ENCODE data around the gene CCN5.
"Not testable (repeated sequence)": the region's sequence is repeated elsewhere in the genome, so short reads cannot be mapped to it uniquely, and the experiment has no call there.

CCN5 gene

DNA sequence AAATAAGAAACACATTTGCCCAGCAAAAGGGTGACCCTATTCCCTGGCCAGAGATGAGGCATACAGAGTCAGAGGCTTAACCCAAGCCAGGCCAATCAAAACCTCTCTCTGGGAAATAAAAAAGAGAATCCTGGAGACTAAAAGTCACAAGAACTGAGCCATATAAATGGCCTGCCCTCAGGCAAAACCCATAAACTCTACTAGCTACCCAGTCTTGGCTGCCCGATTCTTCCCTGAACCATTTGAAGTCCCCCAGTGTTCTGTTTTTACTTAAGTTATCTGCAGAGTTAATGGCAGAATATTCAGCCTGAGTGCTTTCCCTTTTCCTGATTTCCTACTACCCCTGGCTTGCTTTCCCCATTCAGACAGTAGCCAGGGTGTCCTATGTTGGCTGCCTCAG lies 44.4 kb downstream of the CCN5 start:
- ATAC-seq (ENCODE audit: low read depth) (no peak), DNase-seq (ENCODE audit: low spot score in 2 of 2) (no peak)
- Mint-ChIP-seq H3K4me1 (no peaks in the 10 kb centered on the region), H3K27ac (no peak overlapping the region), H3K36me3 (no peaks in the 10 kb centered on the region), H3K9me3 (no peaks in the 10 kb centered on the region), H3K4me3 (no peak overlapping the region), H3K27me3 (peaks cover 12% of the 10 kb centered on the region)

DNA sequence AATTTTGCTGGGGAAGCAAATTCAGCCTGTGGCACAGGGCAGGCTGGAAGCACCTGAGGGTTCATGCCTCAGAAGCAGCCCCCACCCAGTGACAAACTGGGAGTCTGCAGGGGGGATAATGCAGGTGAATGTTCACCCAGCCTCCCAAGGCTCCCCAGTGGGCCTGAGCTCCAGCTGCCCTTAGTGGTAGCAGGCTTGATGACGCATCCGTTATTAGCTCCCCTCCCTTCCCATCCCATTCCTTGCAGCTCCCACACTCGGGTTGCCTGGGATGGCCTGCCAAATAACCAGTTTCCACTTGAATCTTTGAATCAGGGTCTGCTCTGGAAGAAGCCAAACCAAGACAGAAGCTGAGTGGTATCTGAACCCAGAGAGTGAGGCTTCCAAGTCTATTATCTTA lies 46.3 kb downstream of the CCN5 start:
- DNase-seq (ENCODE audit: low spot score in 2 of 2) (no peak), ATAC-seq (ENCODE audit: low read depth) (no peak)
- no peaks in the 10 kb centered on the region for H3K4me1 Mint-ChIP-seq
- no peak overlapping the region for H3K27ac Mint-ChIP-seq
- H3K9me3 Mint-ChIP-seq: no peaks in the 10 kb centered on the region
- no peaks in the 10 kb centered on the region for H3K36me3 Mint-ChIP-seq
- no peak overlapping the region for H3K4me3 Mint-ChIP-seq
- peaks cover 16% of the 10 kb centered on the region for H3K27me3 Mint-ChIP-seq

GRCh38 chr20:44762466-44763140 lies 47.4 kb downstream of the CCN5 start:
- H3K36me3 Mint-ChIP-seq: no peaks in the 10 kb centered on the region
- ATAC-seq (ENCODE audit: low read depth): no peak
- no peaks in the 10 kb centered on the region for H3K9me3 Mint-ChIP-seq
- H3K27me3 Mint-ChIP-seq: peaks cover 13% of the 10 kb centered on the region
- no peaks in the 10 kb centered on the region for H3K4me1 Mint-ChIP-seq
- H3K4me3 Mint-ChIP-seq: no peak overlapping the region
- no peak overlapping the region for H3K27ac Mint-ChIP-seq
- no peak for DNase-seq (ENCODE audit: low spot score in 2 of 2)

- ATAC-seq (ENCODE audit: low read depth); H3K27ac Mint-ChIP-seq; H3K4me1 Mint-ChIP-seq; DNase-seq (ENCODE audit: low spot score in 2 of 2); H3K9me3 Mint-ChIP-seq; H3K36me3 Mint-ChIP-seq; H3K4me3 Mint-ChIP-seq: not testable (repeated sequence)
- H3K27me3 Mint-ChIP-seq: peaks cover 11% of the 10 kb centered on the region
Measured at GRCh38 chr20:44763798-44764197, 48.6 kb downstream of the CCN5 start.

- Mint-ChIP-seq H3K36me3 (no peaks in the 10 kb centered on the region), H3K9me3 (no peaks in the 10 kb centered on the region), H3K4me1 (peaks cover 10% of the 10 kb centered on the region), H3K27ac (no peak overlapping the region), H3K4me3 (no peak overlapping the region), H3K27me3 (peaks cover 9% of the 10 kb centered on the region)
- no peak for ATAC-seq (ENCODE audit: low read depth)
- no peak for DNase-seq (ENCODE audit: low spot score in 2 of 2)
Measured at GRCh38 chr20:44765091-44765490, 49.9 kb downstream of the CCN5 start.

GRCh38 chr20:44765701-44766347 lies 50.7 kb downstream of the CCN5 start:
- H3K36me3 Mint-ChIP-seq: no peaks in the 10 kb centered on the region
- H3K9me3 Mint-ChIP-seq: no peaks in the 10 kb centered on the region
- H3K4me3 Mint-ChIP-seq: no peak overlapping the region
- H3K27ac Mint-ChIP-seq: no peak overlapping the region
- DNase-seq (ENCODE audit: low spot score in 2 of 2): no peak
- H3K27me3 Mint-ChIP-seq: peaks cover 9% of the 10 kb centered on the region
- no peak for ATAC-seq (ENCODE audit: low read depth)
- peaks cover 12% of the 10 kb centered on the region for H3K4me1 Mint-ChIP-seq

- no peak overlapping the region for H3K4me3 Mint-ChIP-seq
- DNase-seq (ENCODE audit: low spot score in 2 of 2) (no peak), ATAC-seq (ENCODE audit: low read depth) (no peak)
- H3K27me3 Mint-ChIP-seq: peaks cover 10% of the 10 kb centered on the region
- no peak overlapping the region for H3K27ac Mint-ChIP-seq
- no peaks in the 10 kb centered on the region for H3K9me3 Mint-ChIP-seq
- H3K36me3 Mint-ChIP-seq: no peaks in the 10 kb centered on the region
- H3K4me1 Mint-ChIP-seq: peaks cover 12% of the 10 kb centered on the region
Measured at GRCh38 chr20:44768256-44768655, 53.1 kb downstream of the CCN5 start.

- H3K4me3 Mint-ChIP-seq: peak overlapping the region; percentile 5
- H3K36me3 Mint-ChIP-seq: no peaks in the 10 kb centered on the region
- DNase-seq (ENCODE audit: low spot score in 2 of 2) (no peak), ATAC-seq (ENCODE audit: low read depth) (peak; percentile 90)
- no peaks in the 10 kb centered on the region for H3K9me3 Mint-ChIP-seq
- peaks cover 7% of the 10 kb centered on the region for H3K27me3 Mint-ChIP-seq
- H3K4me1 Mint-ChIP-seq: peaks cover 12% of the 10 kb centered on the region
- peak overlapping the region; percentile 74 for H3K27ac Mint-ChIP-seq
Measured at GRCh38 chr20:44768854-44769480, 53.8 kb downstream of the CCN5 start.

GRCh38 chr20:44769481-44769863 lies 54.3 kb downstream of the CCN5 start:
- DNase-seq (ENCODE audit: low spot score in 2 of 2) (no peak), ATAC-seq (ENCODE audit: low read depth) (no peak)
- Mint-ChIP-seq H3K27ac (peak overlapping the region; percentile 74), H3K36me3 (no peaks in the 10 kb centered on the region), H3K27me3 (peaks cover 6% of the 10 kb centered on the region), H3K9me3 (no peaks in the 10 kb centered on the region), H3K4me3 (peak overlapping the region; percentile 5), H3K4me1 (peaks cover 12% of the 10 kb centered on the region)

DNA sequence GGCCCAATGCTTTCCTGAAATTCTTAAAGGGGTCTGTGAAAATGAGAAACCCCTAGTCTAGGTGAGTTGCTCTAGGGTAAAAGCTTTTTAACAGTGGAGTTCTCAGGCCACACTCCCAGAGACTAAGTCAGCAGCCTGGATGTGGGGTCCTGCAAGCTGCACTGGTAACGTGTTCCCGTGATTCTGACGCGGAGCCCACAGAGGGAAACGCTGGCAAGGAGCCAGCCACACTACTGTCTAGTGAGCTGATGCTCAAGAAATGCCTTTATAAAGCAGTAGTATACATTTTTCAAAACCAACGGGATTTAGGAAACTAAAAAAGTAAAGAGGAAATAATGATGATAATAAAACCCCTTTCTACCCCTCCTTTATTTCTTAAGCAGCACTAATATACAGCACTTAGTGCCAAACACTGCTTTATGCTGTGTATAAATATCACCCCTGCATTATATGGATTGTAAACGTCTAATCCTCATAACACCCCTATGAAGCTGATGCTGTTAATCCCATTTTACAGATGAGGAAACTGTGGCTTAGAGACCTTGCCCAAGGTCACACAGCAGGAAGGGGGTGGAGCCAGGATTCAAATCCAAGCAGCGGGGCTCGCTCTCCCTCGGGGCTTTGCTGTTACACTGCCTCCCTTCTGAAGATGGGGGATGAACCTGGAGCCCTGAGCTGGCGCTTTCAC lies 55.5 kb downstream of the CCN5 start:
- Mint-ChIP-seq H3K4me1 (peaks cover 12% of the 10 kb centered on the region), H3K27ac (no peak overlapping the region), H3K36me3 (no peaks in the 10 kb centered on the region), H3K4me3 (no peak overlapping the region), H3K9me3 (no peaks in the 10 kb centered on the region), H3K27me3 (peaks cover 6% of the 10 kb centered on the region)
- no peak for ATAC-seq (ENCODE audit: low read depth)
- no peak for DNase-seq (ENCODE audit: low spot score in 2 of 2)

DNA sequence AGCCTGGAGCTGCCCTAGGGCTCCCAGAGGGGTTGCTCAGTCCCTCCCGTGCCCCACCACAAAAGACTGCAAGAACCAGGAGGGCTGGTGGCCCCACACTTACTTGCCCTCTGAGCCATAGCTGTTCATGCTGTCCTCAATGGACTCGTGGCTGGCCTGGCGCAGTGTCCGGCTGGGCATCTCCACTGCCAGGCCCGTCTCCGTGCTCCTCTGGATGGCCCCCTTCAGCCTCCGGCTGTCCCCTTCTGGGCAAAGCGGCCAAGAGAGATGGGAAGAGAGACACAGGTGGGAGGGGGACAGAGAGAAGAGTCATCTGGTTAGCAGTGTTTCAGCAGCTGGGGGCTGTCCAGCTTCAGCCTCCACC lies 56.0 kb downstream of the CCN5 start:
- H3K4me3 Mint-ChIP-seq: no peak overlapping the region
- H3K9me3 Mint-ChIP-seq: no peaks in the 10 kb centered on the region
- no peak for DNase-seq (ENCODE audit: low spot score in 2 of 2)
- no peak overlapping the region for H3K27ac Mint-ChIP-seq
- no peak for ATAC-seq (ENCODE audit: low read depth)
- peaks cover 5% of the 10 kb centered on the region for H3K27me3 Mint-ChIP-seq
- H3K4me1 Mint-ChIP-seq: peaks cover 12% of the 10 kb centered on the region
- H3K36me3 Mint-ChIP-seq: no peaks in the 10 kb centered on the region

DNA sequence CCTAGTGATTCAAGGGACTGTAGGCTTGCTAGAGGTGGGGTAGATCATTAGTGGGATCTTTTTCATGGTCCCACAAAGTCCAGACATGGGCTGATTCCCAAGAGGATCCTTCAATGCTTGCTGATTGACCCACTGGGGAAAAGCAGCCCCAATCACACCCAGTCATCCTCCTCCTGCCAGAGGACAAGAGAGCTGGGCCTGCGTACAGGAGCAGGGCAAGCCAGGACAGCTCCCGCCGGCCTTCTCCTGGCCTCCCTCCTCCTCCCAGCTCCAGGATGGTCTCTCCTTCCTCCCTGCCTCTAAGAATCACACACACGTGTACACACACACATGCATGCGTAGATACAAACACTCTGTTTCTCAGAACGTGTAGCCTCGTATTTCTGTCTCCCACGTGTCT lies 57.5 kb downstream of the CCN5 start:
- Mint-ChIP-seq H3K4me1 (peaks cover 12% of the 10 kb centered on the region), H3K27me3 (peaks cover 4% of the 10 kb centered on the region), H3K4me3 (no peak overlapping the region), H3K27ac (no peak overlapping the region), H3K9me3 (no peaks in the 10 kb centered on the region), H3K36me3 (no peaks in the 10 kb centered on the region)
- no peak for ATAC-seq (ENCODE audit: low read depth)
- DNase-seq (ENCODE audit: low spot score in 2 of 2): no peak

DNA sequence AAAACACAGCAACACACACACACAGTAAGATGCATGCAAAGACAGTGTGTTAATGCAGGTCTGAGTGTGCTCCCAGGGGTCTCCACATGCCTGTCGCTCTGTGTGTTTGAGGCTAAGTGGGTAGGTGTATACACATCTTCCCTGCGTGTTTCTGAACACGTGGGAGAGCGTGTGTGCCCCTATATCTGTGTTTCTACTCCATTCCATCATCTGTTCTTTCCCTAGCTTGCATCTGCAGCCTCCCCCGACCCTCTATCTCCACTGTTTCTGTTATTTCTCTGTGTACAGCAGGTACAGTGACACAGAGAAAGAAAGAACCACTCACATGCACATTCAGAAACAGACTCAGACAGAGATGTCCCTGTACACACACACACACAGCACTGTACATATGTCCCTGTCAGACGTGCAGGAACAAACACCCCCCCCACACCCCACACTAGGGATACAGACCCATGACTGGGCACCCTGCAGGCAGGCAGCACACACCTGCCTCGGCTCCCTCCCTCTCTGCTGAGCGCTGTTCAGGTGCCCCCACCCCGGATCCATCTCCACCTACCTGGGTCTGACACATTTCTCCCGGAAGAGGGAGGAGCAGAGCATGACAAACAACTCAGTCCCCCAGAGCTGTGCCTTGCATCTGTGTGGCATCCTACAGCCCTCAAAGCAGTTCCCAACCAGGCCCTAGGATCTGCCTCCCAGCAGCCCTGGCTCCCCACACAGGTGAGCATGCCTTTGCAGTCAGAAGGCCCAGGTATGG lies 58.1 kb downstream of the CCN5 start:
- no peak for ATAC-seq (ENCODE audit: low read depth)
- Mint-ChIP-seq H3K36me3 (no peaks in the 10 kb centered on the region), H3K9me3 (no peaks in the 10 kb centered on the region), H3K27ac (no peak overlapping the region), H3K27me3 (peaks cover 4% of the 10 kb centered on the region), H3K4me3 (no peak overlapping the region), H3K4me1 (peaks cover 12% of the 10 kb centered on the region)
- no peak for DNase-seq (ENCODE audit: low spot score in 2 of 2)

DNA sequence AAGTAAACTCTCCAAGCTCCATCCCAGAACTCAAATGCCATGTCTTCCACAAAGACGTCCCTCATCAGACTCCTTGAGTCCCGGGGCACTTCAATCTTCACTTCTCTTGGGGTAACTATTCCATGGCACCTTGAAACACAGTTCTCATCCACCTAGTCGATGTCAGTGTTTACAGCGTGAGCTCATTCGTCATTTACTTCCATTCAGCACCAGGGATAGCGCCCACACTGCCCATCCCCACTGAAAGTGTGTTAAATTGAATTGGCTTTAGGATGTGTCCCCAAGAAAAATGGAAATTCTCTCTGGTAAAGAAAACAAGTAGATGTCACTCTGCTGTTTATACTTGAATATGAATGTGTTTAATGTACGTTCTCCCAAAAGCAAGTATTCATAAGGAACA lies 61.8 kb downstream of the CCN5 start:
- Mint-ChIP-seq H3K27ac (no peak overlapping the region), H3K4me3 (no peak overlapping the region), H3K4me1 (no peaks in the 10 kb centered on the region), H3K27me3 (peaks cover 13% of the 10 kb centered on the region), H3K9me3 (no peaks in the 10 kb centered on the region), H3K36me3 (no peaks in the 10 kb centered on the region)
- DNase-seq (ENCODE audit: low spot score in 2 of 2): no peak
- no peak for ATAC-seq (ENCODE audit: low read depth)

All from memory B cell (primary cell).